Esophagus squamous epithelium (tissue), 5 donors: ENCODE results near the gene PERP. TPM values are rescaled to one million over a fixed set of nuclear protein-coding genes. Genes with fewer than 3 reads are reported as not detected.

Experiments used
- DNase-seq: peaks from one replicate; lab custom pipeline; 2025; lab: John Stamatoyannopoulos, UW
- H3K27ac ChIP-seq, 4 donors: fragments of 200-600 bp; sonication (generic); one replicate each; pipeline ENCODE4 v1.5.1; 2016 to 2019; ENCODE audit warnings: mild to moderate bottlenecking in 1 of 4
- H3K27me3 ChIP-seq, 4 donors: fragments of 200-600 bp; sonication (generic); 1 replicate in 3 of 4; 2 replicates in 1 of 4; pipeline versions ENCODE4 v1.5.1 to v1.6.0; 2017 to 2021; ENCODE audit warnings: antibody characterized with exemption in 1 of 4
- H3K36me3 ChIP-seq, 3 donors: fragments of 200-600 bp; sonication (generic); one replicate each; pipeline ENCODE4 v1.5.1; 2016 to 2019
- H3K4me1 ChIP-seq, 3 donors: fragments of 200-600 bp; sonication (generic); one replicate each; pipeline ENCODE4 v1.5.1; 2017 to 2019
- H3K4me3 ChIP-seq, 4 donors: fragments of 200-600 bp; sonication (generic); 1 replicate in 3 of 4; 2 replicates in 1 of 4; pipeline ENCODE4 v1.5.1; 2016 to 2019; ENCODE audit warnings: mild to moderate bottlenecking in 2 of 4, moderate library complexity in 1 of 4
- H3K9me3 ChIP-seq, 3 donors: fragments of 200-600 bp; sonication (generic); one replicate each; pipeline ENCODE4 v1.5.1; 2016 to 2019
- POLR2A ChIP-seq, 4 donors: fragments of 450-650 bp; IDR thresholded peaks; one replicate each; pipeline ENCODE4 v1.6.1; 2017; ENCODE audit warnings: antibody characterized with exemption in 4 of 4, mild to moderate bottlenecking in 4 of 4, moderate library complexity in 3 of 4
- WGBS, 2 donors: methylation state at CpG; one replicate each; pipeline ENCODE4 v1.1.5; 2018; 5-methylcytosine and 5-hydroxymethylcytosine counted together
- intact Hi-C: fragments of 100-400 bp; cut with DNase I; formaldehyde crosslinking; loops from one replicate; pipeline ENCODE4 v1.15.0; 2022
- total RNA-seq, 4 donors: library from RNA; depleted of rRNA; stranded (reverse); fragments of >200 nt; gene quantifications; one replicate each; pipeline ENCODE4 v1.1.0, GENCODE V29; 2016
- TF ChIP-seq, protein P1 (sequence below), 6 experiments: fragments of 450-650 bp in 4 of 6; fragments of 200-600 bp in 2 of 6; sonication (generic) in 2 of 6; IDR thresholded peaks; one replicate each; pipeline ENCODE4 v1.5.1; 2016 to 2019; ENCODE audit warnings: antibody characterized with exemption in 6 of 6, mild to moderate bottlenecking in 4 of 6, moderate library complexity in 4 of 6
- donor health status: DM: yes; HTN: yes; CAD: no.

Gene PERP
- total RNA-seq, 4 donors from 2014 or later: 586 to 976 (median 833) TPM

DNA sequence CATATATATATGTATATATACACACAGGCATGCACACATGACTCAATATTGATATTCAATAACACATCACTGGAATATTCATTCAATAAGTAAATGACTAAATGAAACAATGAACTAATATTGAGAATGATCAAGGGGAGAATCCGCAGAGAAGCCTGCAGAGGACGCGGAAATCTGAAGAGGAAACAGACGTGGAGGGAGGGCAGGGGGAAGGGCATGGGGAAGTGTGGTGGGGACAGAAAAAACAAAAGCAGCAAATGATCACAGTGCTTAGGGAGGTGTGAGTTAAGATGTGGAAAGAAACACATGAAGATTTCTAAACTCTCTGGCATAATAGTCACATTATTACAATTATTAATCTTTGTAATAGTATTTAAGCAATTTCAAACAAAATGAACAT lies 14.5 kb downstream of the PERP start:
- Histone ChIP-seq H3K4me1 (peaks cover 0 to 99% (median 10%) of the 10 kb centered on the region in 3 donors), H3K9me3 (no peaks in the 10 kb centered on the region), H3K27me3 (no peaks in the 10 kb centered on the region), H3K36me3 (peaks cover 9 to 85% (median 15%) of the 10 kb centered on the region in 3 donors), H3K27ac (peak overlapping the region in 2 of 4 donors; percentile 11 to 99), H3K4me3 (no peak overlapping the region)
- intact Hi-C loops: no loop called here
- no peak for TF ChIP-seq POLR2A (IDR thresholded peaks at IDR 0.05)
- TF ChIP-seq, protein P1, sequence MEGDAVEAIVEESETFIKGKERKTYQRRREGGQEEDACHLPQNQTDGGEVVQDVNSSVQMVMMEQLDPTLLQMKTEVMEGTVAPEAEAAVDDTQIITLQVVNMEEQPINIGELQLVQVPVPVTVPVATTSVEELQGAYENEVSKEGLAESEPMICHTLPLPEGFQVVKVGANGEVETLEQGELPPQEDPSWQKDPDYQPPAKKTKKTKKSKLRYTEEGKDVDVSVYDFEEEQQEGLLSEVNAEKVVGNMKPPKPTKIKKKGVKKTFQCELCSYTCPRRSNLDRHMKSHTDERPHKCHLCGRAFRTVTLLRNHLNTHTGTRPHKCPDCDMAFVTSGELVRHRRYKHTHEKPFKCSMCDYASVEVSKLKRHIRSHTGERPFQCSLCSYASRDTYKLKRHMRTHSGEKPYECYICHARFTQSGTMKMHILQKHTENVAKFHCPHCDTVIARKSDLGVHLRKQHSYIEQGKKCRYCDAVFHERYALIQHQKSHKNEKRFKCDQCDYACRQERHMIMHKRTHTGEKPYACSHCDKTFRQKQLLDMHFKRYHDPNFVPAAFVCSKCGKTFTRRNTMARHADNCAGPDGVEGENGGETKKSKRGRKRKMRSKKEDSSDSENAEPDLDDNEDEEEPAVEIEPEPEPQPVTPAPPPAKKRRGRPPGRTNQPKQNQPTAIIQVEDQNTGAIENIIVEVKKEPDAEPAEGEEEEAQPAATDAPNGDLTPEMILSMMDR (IDR thresholded peaks at IDR 0.05): no peak
- no peak for DNase-seq
- 37 to 60% methylated on average over 4 of the region's 4 CpGs for WGBS, 2 donors

DNA sequence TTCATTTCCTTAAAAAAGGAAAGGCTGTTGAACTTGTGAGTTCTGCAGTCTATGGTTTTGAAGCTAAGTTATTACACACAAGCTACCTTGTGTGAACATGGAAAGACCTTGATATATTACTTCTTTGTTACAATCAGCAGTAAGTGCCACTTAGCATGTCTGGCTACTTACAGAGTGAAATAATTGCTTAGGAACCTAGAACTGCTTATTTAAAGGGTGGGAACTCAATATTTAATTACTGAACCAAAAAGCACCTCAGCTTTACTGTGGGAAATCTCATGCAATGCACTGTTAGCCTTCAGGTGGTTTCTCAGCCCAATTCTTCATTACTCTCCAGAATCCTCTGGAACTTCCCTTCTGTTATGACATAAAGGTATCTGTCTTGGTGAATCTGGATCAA lies 17.9 kb downstream of the PERP start:
- DNase-seq: no peak

DNA sequence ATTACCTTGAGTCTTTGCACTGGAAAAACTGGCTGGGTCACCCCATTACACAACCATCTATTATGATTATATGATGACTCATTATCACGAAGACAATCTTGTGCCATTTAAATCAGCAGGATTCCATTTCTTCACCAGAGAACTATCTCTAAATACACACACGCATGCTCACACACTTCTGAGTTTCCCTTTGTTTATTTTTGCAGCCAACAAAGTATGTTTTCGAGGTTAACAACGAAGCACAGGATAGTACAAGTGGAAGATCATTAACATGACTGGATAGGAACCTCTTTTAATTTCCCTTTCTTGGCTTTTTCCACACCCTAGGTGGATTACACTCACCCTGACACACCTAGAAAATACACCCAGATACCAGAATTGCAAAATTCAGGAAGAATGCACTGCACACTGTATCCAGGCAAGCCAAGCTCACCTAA lies 18.9 kb downstream of the PERP start:
- intact Hi-C loops: no loop called here
- 15 to 17% methylated on average over 4 of the region's 4 CpGs for WGBS, 2 donors
- no peaks in the 10 kb centered on the region for H3K27me3 ChIP-seq
- DNase-seq: no peak
- H3K9me3 ChIP-seq: no peaks in the 10 kb centered on the region
- H3K4me1 ChIP-seq: peaks cover 3 to 78% (median 21%) of the 10 kb centered on the region in 3 donors
- peak overlapping the region; percentile 80 to 99 (median 86) for H3K27ac ChIP-seq
- no peak overlapping the region for H3K4me3 ChIP-seq
- H3K36me3 ChIP-seq: peaks cover 0 to 41% (median 5%) of the 10 kb centered on the region in 3 donors
- TF ChIP-seq, protein P1 (IDR thresholded peaks at IDR 0.05): no peak
- TF ChIP-seq POLR2A (IDR thresholded peaks at IDR 0.05): no peak

More for the DNA sequence above, 17.9 kb downstream of the PERP start:
- intact Hi-C loops: no loop called here
- H3K27ac ChIP-seq: peak overlapping the region; percentile 80 to 99 (median 86)
- H3K9me3 ChIP-seq: no peaks in the 10 kb centered on the region
- no peak for TF ChIP-seq POLR2A (IDR thresholded peaks at IDR 0.05)
- TF ChIP-seq, protein P1 (IDR thresholded peaks at IDR 0.05): no peak
- H3K36me3 ChIP-seq: peaks cover 0 to 51% (median 5%) of the 10 kb centered on the region in 3 donors
- no peak overlapping the region for H3K4me3 ChIP-seq
- H3K4me1 ChIP-seq: peaks cover 3 to 87% (median 21%) of the 10 kb centered on the region in 3 donors
- no peaks in the 10 kb centered on the region for H3K27me3 ChIP-seq

DNA sequence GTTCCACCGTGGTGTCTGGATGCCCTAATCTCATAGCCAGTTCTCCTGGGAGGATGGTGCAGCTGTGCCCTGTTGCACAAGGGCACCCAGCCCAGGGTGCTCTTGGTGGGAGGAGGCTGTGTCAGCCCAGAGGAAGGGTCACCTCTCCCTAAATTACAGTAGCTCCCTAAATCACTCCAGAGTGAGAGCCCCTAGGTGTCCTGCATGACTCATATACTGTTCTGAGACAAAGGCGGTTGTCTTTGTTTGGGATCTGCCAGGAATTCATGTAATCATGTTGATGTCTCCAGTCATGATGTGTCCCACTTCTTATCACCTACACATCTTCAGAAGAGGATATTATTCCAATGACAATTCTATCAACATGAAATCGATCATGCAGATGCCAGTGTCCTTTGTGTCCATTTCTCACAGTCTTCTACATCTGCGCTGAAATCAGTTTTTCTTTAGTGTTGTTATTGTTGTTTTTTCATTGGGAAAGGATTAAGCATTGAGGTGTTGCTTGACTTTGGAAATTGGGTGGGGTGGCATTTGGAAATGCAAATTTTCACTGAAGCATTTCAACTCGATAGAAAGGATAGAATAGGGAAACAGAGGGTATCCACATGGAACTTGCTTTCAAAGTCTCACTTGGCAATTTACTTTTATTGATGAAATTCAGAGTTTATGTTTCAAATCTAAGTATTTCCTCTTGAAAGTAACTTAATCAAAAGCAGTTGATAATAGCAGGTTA lies 19.5 kb downstream of the PERP start:
- WGBS, 2 donors: 39 to 53% methylated on average over 4 to 5 of the region's 5 CpGs
- TF ChIP-seq, protein P1 (IDR thresholded peaks at IDR 0.05): no peak
- TF ChIP-seq POLR2A (IDR thresholded peaks at IDR 0.05): no peak
- Histone ChIP-seq H3K4me1 (peaks cover 3 to 72% (median 21%) of the 10 kb centered on the region in 3 donors), H3K27ac (peak overlapping the region; percentile 80 to 99 (median 86)), H3K9me3 (no peaks in the 10 kb centered on the region), H3K36me3 (peaks cover 0 to 35% (median 5%) of the 10 kb centered on the region in 3 donors), H3K27me3 (no peaks in the 10 kb centered on the region), H3K4me3 (no peak overlapping the region)
- no peak for DNase-seq
- intact Hi-C loops: no loop called here

DNA sequence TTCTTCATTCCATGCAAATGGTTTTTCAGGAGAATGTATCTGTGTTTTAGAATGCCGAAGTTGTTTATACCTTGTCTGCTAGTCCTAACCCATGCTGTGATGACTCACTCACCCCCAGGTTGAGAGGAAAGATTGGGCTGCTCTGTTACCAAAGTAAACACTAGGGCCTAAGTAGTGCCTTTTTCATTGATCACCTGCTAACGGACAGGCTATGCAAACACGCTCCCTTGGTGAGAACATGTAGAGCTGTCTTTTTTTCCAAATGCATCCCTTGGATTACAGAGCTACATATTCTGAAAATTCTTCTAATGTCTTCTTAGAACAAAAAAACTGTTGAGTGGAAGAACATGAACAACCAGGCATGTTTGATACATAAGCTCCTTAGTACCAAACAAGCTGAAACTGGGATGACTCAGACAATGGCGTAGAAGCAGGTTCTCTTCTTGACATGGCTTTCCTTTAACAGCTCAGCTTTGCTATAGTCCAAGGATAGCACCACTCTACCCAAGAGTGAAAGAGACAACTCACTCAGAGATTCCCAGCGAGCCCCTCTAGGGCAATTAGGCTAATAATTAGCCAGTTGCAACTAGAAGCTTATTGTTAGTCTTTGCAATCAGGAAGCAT lies 20.5 kb downstream of the PERP start:
- intact Hi-C loops: no loop called here
- H3K27ac ChIP-seq: peak overlapping the region; percentile 80 to 99 (median 86)

More for the DNA sequence above, 20.5 kb downstream of the PERP start:
- Histone ChIP-seq H3K4me1 (peaks cover 3 to 61% (median 21%) of the 10 kb centered on the region in 3 donors), H3K4me3 (no peak overlapping the region), H3K36me3 (peaks cover 0 to 25% (median 0%) of the 10 kb centered on the region in 3 donors), H3K9me3 (no peaks in the 10 kb centered on the region), H3K27me3 (no peaks in the 10 kb centered on the region)
- TF ChIP-seq, protein P1 (IDR thresholded peaks at IDR 0.05): no peak
- TF ChIP-seq POLR2A (IDR thresholded peaks at IDR 0.05): no peak
- WGBS, 2 donors: 26 to 39% methylated on average over 5 of the region's 5 CpGs
- DNase-seq: no peak
